C4-2B (cell line): ENCODE data around the gene COL23A1.

Experiments
- ZFX ChIP-seq: fragments of 450-650 bp; IDR thresholded peaks from 2 replicates; pipeline ENCODE4 v1.6.1; 2017
- TF ChIP-seq, protein P1 (sequence below): fragments of 450-650 bp; conservative IDR thresholded peaks from 2 replicates; pipeline ENCODE4 v1.5.1; 2017; ENCODE audit warnings: mild to moderate bottlenecking

- TF ChIP-seq, protein P1, sequence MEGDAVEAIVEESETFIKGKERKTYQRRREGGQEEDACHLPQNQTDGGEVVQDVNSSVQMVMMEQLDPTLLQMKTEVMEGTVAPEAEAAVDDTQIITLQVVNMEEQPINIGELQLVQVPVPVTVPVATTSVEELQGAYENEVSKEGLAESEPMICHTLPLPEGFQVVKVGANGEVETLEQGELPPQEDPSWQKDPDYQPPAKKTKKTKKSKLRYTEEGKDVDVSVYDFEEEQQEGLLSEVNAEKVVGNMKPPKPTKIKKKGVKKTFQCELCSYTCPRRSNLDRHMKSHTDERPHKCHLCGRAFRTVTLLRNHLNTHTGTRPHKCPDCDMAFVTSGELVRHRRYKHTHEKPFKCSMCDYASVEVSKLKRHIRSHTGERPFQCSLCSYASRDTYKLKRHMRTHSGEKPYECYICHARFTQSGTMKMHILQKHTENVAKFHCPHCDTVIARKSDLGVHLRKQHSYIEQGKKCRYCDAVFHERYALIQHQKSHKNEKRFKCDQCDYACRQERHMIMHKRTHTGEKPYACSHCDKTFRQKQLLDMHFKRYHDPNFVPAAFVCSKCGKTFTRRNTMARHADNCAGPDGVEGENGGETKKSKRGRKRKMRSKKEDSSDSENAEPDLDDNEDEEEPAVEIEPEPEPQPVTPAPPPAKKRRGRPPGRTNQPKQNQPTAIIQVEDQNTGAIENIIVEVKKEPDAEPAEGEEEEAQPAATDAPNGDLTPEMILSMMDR, result no peak
- no peak for TF ChIP-seq ZFX
Observed at GRCh38 chr5:178274781-178275537, 315.2 kb downstream of the COL23A1 start.
